Posterior cingulate gyrus (tissue), 11 donors: Measurements from ENCODE around the gene ACAP2.
A peak's percentile ranks its signal among the peaks of the same experiment; 100 is the strongest.

Source experiments
- DNase-seq, 10 donors: peaks; one replicate each; pipeline versions ENCODE4 v3.0.0 to v3.0.0-alpha.2; 2020 to 2021; ENCODE audit warnings: mixed read lengths in 3 of 10
- intact Hi-C: fragments of 100-400 bp; cut with DNase I; formaldehyde crosslinking; loops from one replicate; pipeline ENCODE4 v1.15.1; 2023

ACAP2 gene

GRCh38 chr3:195265363-195265976 lies 177.3 kb downstream of the ACAP2 start:
- intact Hi-C loops: loop anchor here (10.0 kb wide), 1 partner anchor 501 kb away; no protein-coding TSS in a partner anchor
- peak in 2 of 10 donors; percentile 18 to 46 for DNase-seq

GRCh38 chr3:195263925-195264600 lies 178.8 kb downstream of the ACAP2 start:
- intact Hi-C loops: loop anchor here (10.0 kb wide), 1 partner anchor 499 kb away; no protein-coding TSS in a partner anchor
- DNase-seq: peak in 2 of 10 donors; percentile 17 to 74

GRCh38 chr3:195263193-195263924 lies 179.5 kb downstream of the ACAP2 start:
- intact Hi-C loops: loop anchor here (10.0 kb wide), 1 partner anchor 499 kb away; no protein-coding TSS in a partner anchor
- DNase-seq: peak in 1 of 10 donors; percentile 50

- no peak for DNase-seq
- intact Hi-C loops: loop anchor here (10.0 kb wide), 1 partner anchor 497 kb away; no protein-coding TSS in a partner anchor
These were observed 180.9 kb downstream of the ACAP2 start for GRCh38 chr3:195261925-195262324.

- intact Hi-C loops: loop anchor here (10.0 kb wide), 1 partner anchor 496 kb away; no protein-coding TSS in a partner anchor
- DNase-seq: peak in 3 of 10 donors; percentile 39 to 90 (median 75)
These were observed 182.4 kb downstream of the ACAP2 start for GRCh38 chr3:195260280-195260905.

- DNase-seq: peak; percentile 59 to 96 (median 78)
- intact Hi-C loops: loop anchor here (1.0 to 10.0 kb wide), 4 partner anchors 107 to 574 kb away; partner anchors contain the start of gene FAM43A
These were observed 183.1 kb downstream of the ACAP2 start for GRCh38 chr3:195259475-195260279.

- intact Hi-C loops: loop anchor here (1.0 to 10.0 kb wide), 3 partner anchors 107 to 574 kb away; partner anchors contain the start of gene FAM43A
- DNase-seq: no peak
These were observed 183.7 kb downstream of the ACAP2 start for GRCh38 chr3:195259154-195259474.

- intact Hi-C loops: loop anchor here (1.0 to 10.0 kb wide), 3 partner anchors 106 to 573 kb away; partner anchors contain the start of gene FAM43A
- DNase-seq: peak in 2 of 10 donors; percentile 50 to 69
These were observed 184.2 kb downstream of the ACAP2 start for GRCh38 chr3:195258449-195259153.

- intact Hi-C loops: loop anchor here (5.0 to 10.0 kb wide), 2 partner anchors 105 to 123 kb away; no protein-coding TSS in a partner anchor
- peak in 2 of 10 donors; percentile 52 to 73 for DNase-seq
These were observed 185.1 kb downstream of the ACAP2 start for GRCh38 chr3:195257454-195258448.

- intact Hi-C loops: loop anchor here (5.0 to 10.0 kb wide), 2 partner anchors 105 to 122 kb away; no protein-coding TSS in a partner anchor
- peak in 2 of 10 donors; percentile 28 to 75 for DNase-seq
These were observed 186.0 kb downstream of the ACAP2 start for GRCh38 chr3:195256639-195257453.

GRCh38 chr3:195255571-195256501 lies 187.0 kb downstream of the ACAP2 start:
- intact Hi-C loops: loop anchor here (5.0 to 10.0 kb wide), 2 partner anchors 104 to 121 kb away; no protein-coding TSS in a partner anchor
- DNase-seq: peak in 2 of 10 donors; percentile 47 to 79

GRCh38 chr3:195255176-195255500 lies 187.7 kb downstream of the ACAP2 start:
- intact Hi-C loops: loop anchor here (5.0 to 10.0 kb wide), 2 partner anchors 103 to 120 kb away; no protein-coding TSS in a partner anchor
- peak in 2 of 10 donors; percentile 39 to 71 for DNase-seq

GRCh38 chr3:195254454-195255175 lies 188.2 kb downstream of the ACAP2 start:
- intact Hi-C loops: loop anchor here (5.0 to 10.0 kb wide), 2 partner anchors 102 to 120 kb away; no protein-coding TSS in a partner anchor
- peak in 2 of 10 donors; percentile 35 to 49 for DNase-seq

GRCh38 chr3:195253923-195254432 lies 188.8 kb downstream of the ACAP2 start:
- DNase-seq: peak in 2 of 10 donors; percentile 54 to 61
- intact Hi-C loops: loop anchor here (10.0 kb wide), 1 partner anchor 119 kb away; no protein-coding TSS in a partner anchor
